Tibial nerve (tissue), 4 donors: ENCODE measurements around the gene LRP1. TPM values are rescaled to one million over a fixed set of nuclear protein-coding genes. Genes with fewer than 3 reads are reported as not detected.

Experiments
- DNase-seq, 2 donors: peaks; one replicate each; pipeline ENCODE4 v3.0.0-alpha.2; 2019; ENCODE audit warnings: low spot score in 2 of 2
- H3K27ac ChIP-seq, 4 donors: fragments of 200-600 bp; sonication (generic) in 3 of 4; one replicate each; pipeline ENCODE4 v1.5.1; 2017 to 2019; ENCODE audit warnings: mild to moderate bottlenecking in 1 of 4
- H3K27me3 ChIP-seq, 2 donors: fragments of 200-600 bp; sonication (generic) in 1 of 2; one replicate each; pipeline versions ENCODE4 v1.5.1 to v1.6.0; 2017 to 2019
- H3K36me3 ChIP-seq, 3 donors: fragments of 200-600 bp; sonication (generic); one replicate each; pipeline ENCODE4 v1.5.1; 2018 to 2019
- H3K4me1 ChIP-seq, 4 donors: fragments of 200-600 bp; sonication (generic) in 3 of 4; one replicate each; pipeline ENCODE4 v1.5.1; 2017 to 2019
- H3K4me3 ChIP-seq, 4 donors: fragments of 200-600 bp; sonication (generic) in 3 of 4; one replicate each; pipeline ENCODE4 v1.5.1; 2017 to 2019; ENCODE audit warnings: mild to moderate bottlenecking in 1 of 4, moderate library complexity in 1 of 4
- H3K9me3 ChIP-seq, 4 donors: fragments of 200-600 bp; sonication (generic) in 3 of 4; one replicate each; pipeline ENCODE4 v1.5.1; 2017 to 2019
- CTCF ChIP-seq, 5 experiments: fragments of 200-600 bp in 3 of 5; fragments of 450-650 bp in 2 of 5; sonication (generic) in 3 of 5; IDR thresholded peaks; one replicate each; pipeline ENCODE4 v1.5.1; 2016 to 2019; ENCODE audit warnings: antibody characterized with exemption in 5 of 5, mild to moderate bottlenecking in 3 of 5, moderate library complexity in 2 of 5
- EP300 ChIP-seq, 2 donors: sonication (generic); formaldehyde crosslinking; IDR thresholded peaks; one replicate each; pipeline ENCODE4 v1.6.1; 2017; ENCODE audit warnings: antibody characterized with exemption in 2 of 2, mild to moderate bottlenecking in 1 of 2
- POLR2A ChIP-seq, 2 donors: fragments of 450-650 bp; IDR thresholded peaks; one replicate each; pipeline ENCODE4 v1.6.1; 2017; ENCODE audit warnings: antibody characterized with exemption in 2 of 2, mild to moderate bottlenecking in 2 of 2, moderate library complexity in 2 of 2
- WGBS, 2 donors: methylation state at CpG; one replicate each; pipeline ENCODE4 v1.1.5; 2018; 5-methylcytosine and 5-hydroxymethylcytosine counted together
- total RNA-seq, 4 donors: library from RNA; depleted of rRNA; stranded (reverse); fragments of >200 nt; gene quantifications; one replicate each; pipeline ENCODE4 v1.1.0, GENCODE V29; 2016

Gene LRP1
- total RNA-seq, 4 donors from 2014 or later: 410 to 653 (median 527) TPM

DNA sequence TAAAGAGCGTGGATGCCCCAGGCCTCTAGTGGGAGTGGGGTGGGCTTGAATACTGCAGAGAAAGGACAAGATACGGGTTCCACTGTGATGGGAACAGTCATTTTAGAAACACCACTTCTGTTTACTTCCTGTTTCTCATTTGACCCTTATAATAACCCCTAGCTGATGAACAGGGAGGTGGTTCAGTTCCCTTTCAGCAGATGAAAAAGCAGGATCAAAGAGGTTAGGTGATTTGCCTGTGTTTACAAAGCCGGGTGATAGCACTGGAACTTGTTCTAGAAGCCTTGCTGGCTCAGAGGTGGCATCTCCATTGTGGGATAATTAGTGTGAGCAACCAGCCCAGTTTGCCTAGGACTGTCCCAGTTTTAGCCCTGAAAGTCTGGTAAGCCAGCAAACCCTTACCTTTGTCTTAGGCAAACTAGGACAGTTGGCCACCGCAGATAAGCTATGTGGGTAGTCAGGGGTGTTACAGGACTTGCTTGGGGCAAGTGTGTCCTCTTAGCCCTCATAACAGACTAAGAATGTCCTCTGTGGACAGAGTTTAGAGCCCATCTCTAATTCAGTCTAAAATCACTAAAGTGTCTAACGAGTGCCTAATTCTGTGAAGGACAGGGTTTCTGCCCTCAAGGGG, 26.6 kb downstream of the LRP1 start:
- WGBS, 2 donors: 75 to 78% methylated on average over 5 of the region's 5 CpGs
- DNase-seq: no peak
- Histone ChIP-seq H3K4me1 (peaks cover 0 to 91% (median 58%) of the 10 kb centered on the region in 4 donors), H3K27me3 (no peaks in the 10 kb centered on the region), H3K27ac (peak overlapping the region in 3 of 4 donors; percentile 17 to 87 (median 80)), H3K36me3 (peaks cover 0 to 66% (median 1%) of the 10 kb centered on the region in 3 donors), H3K4me3 (no peak overlapping the region), H3K9me3 (no peaks in the 10 kb centered on the region)
- TF ChIP-seq POLR2A (IDR thresholded peaks at IDR 0.05) (no peak), EP300 (IDR thresholded peaks at IDR 0.05) (no peak), CTCF (IDR thresholded peaks at IDR 0.05) (no peak)

DNA sequence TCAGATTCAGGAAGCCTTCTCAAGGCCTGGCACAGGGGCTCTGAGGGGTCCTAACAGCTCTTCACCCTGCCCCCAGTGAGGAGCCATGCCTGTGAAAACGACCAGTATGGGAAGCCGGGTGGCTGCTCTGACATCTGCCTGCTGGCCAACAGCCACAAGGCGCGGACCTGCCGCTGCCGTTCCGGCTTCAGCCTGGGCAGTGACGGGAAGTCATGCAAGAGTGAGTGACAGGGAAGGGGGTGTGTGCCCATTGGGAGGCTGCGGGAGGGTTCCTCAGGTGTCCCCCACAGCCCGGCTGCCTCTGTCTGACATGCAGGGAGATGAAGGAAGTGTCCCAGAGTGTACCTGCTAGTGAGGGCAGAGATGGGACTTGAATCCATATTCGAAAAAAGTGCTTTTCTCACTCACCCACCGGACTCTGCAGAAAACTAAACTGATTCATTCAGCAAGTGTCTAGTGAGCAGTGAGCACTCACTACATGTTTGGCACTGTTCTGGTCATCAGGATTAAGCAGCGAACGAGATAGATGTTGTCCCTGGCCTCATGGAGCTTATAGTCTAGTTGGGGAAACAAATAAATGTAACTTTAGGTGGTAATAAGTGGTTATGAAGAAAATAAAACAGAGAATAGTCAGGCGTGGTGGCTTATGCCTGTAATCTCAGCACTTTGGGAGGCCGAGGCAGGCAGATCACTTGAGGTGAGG, 28.6 kb downstream of the LRP1 start:
- H3K4me1 ChIP-seq: peaks cover 0 to 89% (median 41%) of the 10 kb centered on the region in 4 donors
- WGBS, 2 donors: 58 to 66% methylated on average over 16 of the region's 16 CpGs
- no peaks in the 10 kb centered on the region for H3K27me3 ChIP-seq
- H3K9me3 ChIP-seq: no peaks in the 10 kb centered on the region
- peak overlapping the region in 2 of 4 donors; percentile 61 to 76 for H3K27ac ChIP-seq
- H3K36me3 ChIP-seq: peaks cover 3 to 85% (median 11%) of the 10 kb centered on the region in 3 donors
- no peak for DNase-seq
- H3K4me3 ChIP-seq: no peak overlapping the region
- TF ChIP-seq CTCF (IDR thresholded peaks at IDR 0.05) (no peak), EP300 (IDR thresholded peaks at IDR 0.05) (peak in 1 of 2 donors; percentile 23)

GRCh38 chr12:57157588-57158173, 29.4 kb downstream of the LRP1 start:
- Histone ChIP-seq H3K4me3 (no peak overlapping the region), H3K27ac (peak overlapping the region in 3 of 4 donors; percentile 40 to 76 (median 61)), H3K27me3 (no peaks in the 10 kb centered on the region), H3K4me1 (peaks cover 0 to 81% (median 34%) of the 10 kb centered on the region in 4 donors), H3K9me3 (no peaks in the 10 kb centered on the region), H3K36me3 (peaks cover 6 to 90% (median 16%) of the 10 kb centered on the region in 3 donors)
- peak in 1 of 2 donors; percentile 49 for DNase-seq
- no peak for TF ChIP-seq POLR2A (IDR thresholded peaks at IDR 0.05)
- TF ChIP-seq CTCF (IDR thresholded peaks at IDR 0.05): no peak
- peak in 1 of 2 donors; percentile 41 for TF ChIP-seq EP300 (IDR thresholded peaks at IDR 0.05)
- WGBS, 2 donors: 68 to 77% methylated on average over 5 of the region's 5 CpGs

GRCh38 chr12:57158186-57158585, 29.9 kb downstream of the LRP1 start:
- H3K4me3 ChIP-seq: no peak overlapping the region
- H3K9me3 ChIP-seq: no peaks in the 10 kb centered on the region
- H3K27me3 ChIP-seq: no peaks in the 10 kb centered on the region
- peaks cover 0 to 80% (median 29%) of the 10 kb centered on the region in 4 donors for H3K4me1 ChIP-seq
- peak overlapping the region in 3 of 4 donors; percentile 40 to 76 (median 61) for H3K27ac ChIP-seq
- peaks cover 6 to 90% (median 16%) of the 10 kb centered on the region in 3 donors for H3K36me3 ChIP-seq
- TF ChIP-seq EP300 (IDR thresholded peaks at IDR 0.05) (no peak), POLR2A (IDR thresholded peaks at IDR 0.05) (no peak), CTCF (IDR thresholded peaks at IDR 0.05) (no peak)
- DNase-seq: no peak
- WGBS, 2 donors: 69 to 73% methylated on average over 16 of the region's 16 CpGs
